ENCODE results near the gene FGFR2.

GRCh38 chr10:121592155-121592890, 5.9 kb downstream of the FGFR2 start:
- peak in 4 of 6 experiments; percentile 22 to 55 (median 42) for TF ChIP-seq CTCF (IDR thresholded peaks at IDR 0.05)
- TF ChIP-seq POLR2A (IDR thresholded peaks at IDR 0.05): no peak
